A549 (cell line): ENCODE results near the gene DNAJB6. TPM values are rescaled to one million over a fixed set of nuclear protein-coding genes. Genes with fewer than 3 reads are reported as not detected.

Experiments
- ATAC-seq, 2 experiments: fragments of 200-7000 bp in 1 of 2; fragments of >200 bp in 1 of 2; cut with Nextera tagmentation in 1 of 2; cut with Tn5 transposase in 1 of 2; 3 replicates each; pipeline versions ENCODE4 v1.8.0 to v1.9.1; 2018 to 2020; ENCODE audit warnings: mild to moderate bottlenecking in 1 of 2, moderate library complexity in 1 of 2
- CTCF ChIA-PET: fragments of 300-600 bp; sonication (Branson Sonifier 250); formaldehyde crosslinking; extraction: SDS; loops from one replicate; lab custom pipeline; 2021; ENCODE audit warnings: antibody characterized with exemption, inconsistent platforms; lab: Yijun Ruan, JAX
- POLR2A ChIA-PET: fragments of 350-600 bp; formaldehyde crosslinking; extraction: SDS; loops from one replicate; lab custom pipeline; 2021; ENCODE audit warnings: antibody characterized with exemption, inconsistent platforms; lab: Yijun Ruan, JAX
- DNase-seq, 2 experiments: peaks; one replicate each; pipeline versions ENCODE4 v3.0.0 to v3.0.0-alpha.2; 2011 to 2016; ENCODE audit warnings: low read depth in 1 of 2, low spot score in 1 of 2
- FAIRE-seq: peaks from 2 replicates; lab custom pipeline; 2011; peaks lifted over from hg19 to GRCh38; lab: Jason Lieb, UNC
- H3K27ac ChIP-seq, 2 experiments: fragments of >200 bp; sonication (Bioruptor Twin); formaldehyde crosslinking; 3 replicates each; pipeline ENCODE4 v1.5.1; 2016 to 2017
- H3K4me1 ChIP-seq: fragments of >200 bp; sonication (Bioruptor Twin); formaldehyde crosslinking; 3 replicates; pipeline ENCODE4 v1.6.1; 2016
- H3K4me2 ChIP-seq: fragments of >200 bp; sonication (Bioruptor Twin); formaldehyde crosslinking; 3 replicates; pipeline ENCODE4 v1.6.1; 2016
- H3K4me3 ChIP-seq: fragments of >200 bp; sonication (Bioruptor Twin); formaldehyde crosslinking; 3 replicates; pipeline ENCODE4 v1.5.1; 2016
- H3K9me3 ChIP-seq: fragments of >200 bp; sonication (Bioruptor Twin); formaldehyde crosslinking; 3 replicates; pipeline ENCODE4 v1.6.1; 2016
- BCL3 ChIP-seq: fragments of >200 bp; sonication (Bioruptor Twin); formaldehyde crosslinking; IDR thresholded peaks from 3 replicates; pipeline ENCODE4 v1.6.1; 2016
- CTCF ChIP-seq: fragments of >200 bp; sonication (Bioruptor Twin); formaldehyde crosslinking; IDR thresholded peaks from 3 replicates; pipeline ENCODE4 v1.5.1; 2016
- E2F6 ChIP-seq: IDR thresholded peaks from 2 replicates; pipeline ENCODE4 v1.6.1; 2012; ENCODE audit warnings: low read depth, borderline replicate concordance
- EHF ChIP-seq: fragments of 250-450 bp; sonication (Bioruptor Pico); IDR thresholded peaks from 2 replicates; pipeline ENCODE4 v1.5.0; 2020; ENCODE audit warnings: mild to moderate bottlenecking
- EP300 ChIP-seq, 2 experiments: fragments of >200 bp; sonication (Bioruptor Twin); formaldehyde crosslinking; IDR thresholded peaks; 2 replicates in 1 of 2; 3 replicates in 1 of 2; pipeline ENCODE4 v1.6.1; 2016 to 2017
- FOSL2 ChIP-seq, 2 experiments: fragments of 450-650 bp in 1 of 2; fragments of >200 bp in 1 of 2; sonication (Bioruptor Twin) in 1 of 2; formaldehyde crosslinking; IDR thresholded peaks; 2 replicates each; pipeline versions ENCODE4 v1.5.0 to v1.6.1; 2016 to 2020; ENCODE audit warnings: mild to moderate bottlenecking in 1 of 2, moderate library complexity in 1 of 2
- FOXS1 ChIP-seq: fragments of 250-450 bp; sonication (Bioruptor Pico); IDR thresholded peaks from 2 replicates; pipeline ENCODE4 v1.5.0; 2020; ENCODE audit warnings: mild to moderate bottlenecking, moderate library complexity
- HDAC2 ChIP-seq: fragments of 200-600 bp; sonication (generic); IDR thresholded peaks from 2 replicates; pipeline ENCODE4 v1.6.1; 2016
- HES2 ChIP-seq: fragments of >200 bp; sonication (Bioruptor Twin); formaldehyde crosslinking; IDR thresholded peaks from 2 replicates; pipeline ENCODE4 v1.6.1; 2016
- HEYL ChIP-seq: fragments of 250-450 bp; sonication (Bioruptor Pico); IDR thresholded peaks from 2 replicates; pipeline ENCODE4 v1.8.0; 2021; ENCODE audit warnings: mild to moderate bottlenecking, moderate library complexity
- HOXA7 ChIP-seq: fragments of 250-450 bp; sonication (Bioruptor Pico); IDR thresholded peaks from 2 replicates; pipeline ENCODE4 v1.5.0; 2020; ENCODE audit warnings: mild to moderate bottlenecking, moderate library complexity
- MAFK ChIP-seq: fragments of 450-650 bp; IDR thresholded peaks from 2 replicates; pipeline ENCODE4 v1.6.1; 2014; ENCODE audit not compliant: partially characterized antibody
- MAZ ChIP-seq: fragments of 150-350 bp; IDR thresholded peaks from 2 replicates; pipeline ENCODE4 v1.6.1; 2014; ENCODE audit warnings: antibody characterized with exemption, low read depth, low read length, borderline replicate concordance
- POLR2AphosphoS2 ChIP-seq: conservative IDR thresholded peaks from 2 replicates; pipeline ENCODE4 v1.6.1; 2012; ENCODE audit warnings: low read length, improper control_type of control experiment, inconsistent platforms
- RARB ChIP-seq: fragments of 250-450 bp; sonication (Bioruptor Pico); IDR thresholded peaks from 2 replicates; pipeline ENCODE4 v1.8.0; 2021; ENCODE audit warnings: mild to moderate bottlenecking, moderate library complexity
- SMC3 ChIP-seq: fragments of >200 bp; sonication (Bioruptor Twin); formaldehyde crosslinking; IDR thresholded peaks from 3 replicates; pipeline ENCODE4 v1.6.1; 2018; ENCODE audit warnings: inconsistent platforms
- TFCP2L1 ChIP-seq: fragments of 250-450 bp; sonication (Bioruptor Pico); IDR thresholded peaks from 2 replicates; pipeline ENCODE4 v1.5.0; 2021; ENCODE audit warnings: mild to moderate bottlenecking
- ZC3H11A ChIP-seq: fragments of 450-650 bp; IDR thresholded peaks from 2 replicates; pipeline ENCODE4 v1.6.1; 2014; ENCODE audit warnings: antibody characterized with exemption, mild to moderate bottlenecking
- WGBS: methylation state at CpG from one replicate; pipeline ENCODE4 v1.1.6; 2017; ENCODE audit errors: missing lambda C conversion rate; 5-methylcytosine and 5-hydroxymethylcytosine counted together
- polyA plus RNA-seq, 4 experiments: library from polyadenylated mRNA; depleted of rRNA in 3 of 4; stranded (reverse); fragments of >200 nt; fragmentation: RNase III in 1 of 4; extraction: RNeasy Plus Mini Kit Qiagen cat#74134 plus additional on column Dnase treatment in 1 of 4; gene quantifications; 2 replicates in 3 of 4; 3 replicates in 1 of 4; pipeline ENCODE4 v1.2.3, GENCODE V29; 2011 to 2017

DNAJB6 gene
- polyA plus RNA-seq, 2 of the 4 experiments (the other 2 are of a cell fraction): 117 to 136 TPM

GRCh38 chr7:157370742-157371141 is 33.9 kb downstream of the DNAJB6 start:
- TF ChIP-seq EP300 (IDR thresholded peaks at IDR 0.05) (no peak), ZC3H11A (no peak), HDAC2 (no peak), SMC3 (no peak), BCL3 (no peak), EHF (CRISPR knock-in tag) (no peak), HES2 (no peak), MAFK (no peak), HOXA7 (no peak), FOXS1 (no peak), MAZ (no peak), HEYL (CRISPR knock-in tag) (no peak), TFCP2L1 (CRISPR knock-in tag) (no peak), CTCF (no peak)
- no peaks in the 10 kb centered on the region for H3K9me3 ChIP-seq
- ChIA-PET POLR2A (no interaction called here), CTCF (interaction anchor here (0.9 kb wide), 1 partner anchor 8 kb away, joined by 3 read pairs; no protein-coding TSS in a partner anchor)
- H3K27ac ChIP-seq: no peak overlapping the region
- no peak for FAIRE-seq
- H3K4me3 ChIP-seq: no peak overlapping the region
- H3K4me1 ChIP-seq: no peaks in the 10 kb centered on the region
- no peak overlapping the region for H3K4me2 ChIP-seq
- 95% methylated on average over 10 of the region's 10 CpGs for WGBS
- DNase-seq: no peak
- no peak for ATAC-seq

- POLR2A ChIA-PET: no interaction called here
- Histone ChIP-seq H3K4me1 (no peaks in the 10 kb centered on the region), H3K4me2 (no peak overlapping the region), H3K4me3 (no peak overlapping the region)
- FAIRE-seq: no peak
- no peak for TF ChIP-seq E2F6
- TF ChIP-seq RARB (CRISPR knock-in tag): no peak
- TF ChIP-seq POLR2AphosphoS2: 0 out of 2 replicates have a peak, but pooled peaks have one; percentile 50
- TF ChIP-seq, all 56 proteins: peak for 1
- DNase-seq (no peak), ATAC-seq (no peak)
- WGBS: 95% methylated on average over 9 of the region's 9 CpGs
- H3K9me3 ChIP-seq: no peaks in the 10 kb centered on the region
- CTCF ChIA-PET: interaction anchor here (1.4 to 3.5 kb wide), 3 partner anchors 12 to 32 kb away, joined by 3 to 10 read pairs (median 7); no protein-coding TSS in a partner anchor
- no peak overlapping the region for H3K27ac ChIP-seq
Observed at GRCh38 chr7:157371296-157371695, 34.5 kb downstream of the DNAJB6 start.

GRCh38 chr7:157372300-157373232 is 35.8 kb downstream of the DNAJB6 start:
- ChIA-PET CTCF (interaction anchor here (1.4 to 3.5 kb wide), 3 partner anchors 11 to 34 kb away, joined by 3 to 10 read pairs (median 7); no protein-coding TSS in a partner anchor), POLR2A (no interaction called here)
- Histone ChIP-seq H3K4me1 (no peaks in the 10 kb centered on the region), H3K27ac (no peak overlapping the region), H3K4me3 (no peak overlapping the region), H3K9me3 (no peaks in the 10 kb centered on the region), H3K4me2 (no peak overlapping the region)
- peak in 1 of 2 experiments; percentile 40; a peak in 5 of 6 replicates for ATAC-seq
- no peak for DNase-seq
- TF ChIP-seq FOSL2 (IDR thresholded peaks at IDR 0.05) (no peak), FOSL2 (CRISPR knock-in tag; IDR thresholded peaks at IDR 0.05) (no peak), BCL3 (no peak), EHF (CRISPR knock-in tag) (no peak)
- no peak for FAIRE-seq
- WGBS: 90% methylated on average over 24 of the region's 24 CpGs
